Osteocyte (in vitro differentiated cells): ENCODE results near the gene TMEM108. TPM values are rescaled to one million over a fixed set of nuclear protein-coding genes. Genes with fewer than 3 reads are reported as not detected.

Source experiments
- DNase-seq: peaks from one replicate; pipeline ENCODE4 v3.0.0; 2021; ENCODE audit warnings: mixed read lengths; ENCODE audit not compliant: unreplicated experiment; ENCODE audit errors: extremely low spot score
- H3K27ac Mint-ChIP-seq: one replicate; pipeline ENCODE4 v1.8.0; 2021; ENCODE audit warnings: mild to moderate bottlenecking, mixed read lengths; ENCODE audit not compliant: unreplicated experiment
- H3K27me3 Mint-ChIP-seq: one replicate; pipeline ENCODE4 v1.8.0; 2021; ENCODE audit warnings: mixed read lengths; ENCODE audit not compliant: unreplicated experiment
- H3K36me3 Mint-ChIP-seq: one replicate; pipeline ENCODE4 v1.8.0; 2021; ENCODE audit warnings: mixed read lengths; ENCODE audit not compliant: unreplicated experiment
- H3K4me1 Mint-ChIP-seq: one replicate; pipeline ENCODE4 v1.8.0; 2021; ENCODE audit warnings: mixed read lengths; ENCODE audit not compliant: unreplicated experiment
- H3K4me3 Mint-ChIP-seq: one replicate; pipeline ENCODE4 v1.8.0; 2021; ENCODE audit warnings: mild to moderate bottlenecking, moderate library complexity, mixed read lengths; ENCODE audit not compliant: unreplicated experiment
- H3K9me3 Mint-ChIP-seq: one replicate; pipeline ENCODE4 v1.8.0; 2021; ENCODE audit warnings: mixed read lengths; ENCODE audit not compliant: unreplicated experiment
- total RNA-seq: library from RNA; stranded (reverse); gene quantifications from 2 replicates; pipeline ENCODE4 v1.2.1, GENCODE V29; 2021
- TF ChIP-seq, protein P1 (sequence below): fragments of 200-600 bp; sonication (generic); IDR thresholded peaks from 2 replicates; pipeline ENCODE4 v1.5.0; 2021; ENCODE audit warnings: antibody characterized with exemption, mild to moderate bottlenecking, moderate library complexity

The TMEM108 gene
- total RNA-seq, 1 donor from 2014 or later, result 3.7 TPM

DNA sequence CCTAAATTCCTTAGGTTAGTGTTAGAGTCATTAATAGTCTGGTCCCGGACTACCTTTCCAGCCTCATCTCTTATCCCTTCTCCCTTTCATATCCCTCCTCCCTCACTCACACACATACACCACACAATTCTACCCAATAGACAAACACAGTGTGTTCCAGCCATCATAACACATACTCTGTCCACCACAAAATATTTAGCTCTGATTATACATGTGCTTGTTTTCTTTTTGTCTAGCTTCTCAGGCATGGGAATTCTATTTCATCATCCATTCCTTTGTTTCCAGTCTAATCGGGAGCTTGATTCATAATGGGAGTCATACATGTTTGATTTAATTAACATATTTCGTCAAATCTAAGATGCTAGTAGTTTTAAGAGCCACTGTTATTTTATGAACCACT lies 199.8 kb downstream of the TMEM108 start:
- Mint-ChIP-seq H3K27me3 (peaks cover 3% of the 10 kb centered on the region), H3K27ac (no peak overlapping the region)

DNA sequence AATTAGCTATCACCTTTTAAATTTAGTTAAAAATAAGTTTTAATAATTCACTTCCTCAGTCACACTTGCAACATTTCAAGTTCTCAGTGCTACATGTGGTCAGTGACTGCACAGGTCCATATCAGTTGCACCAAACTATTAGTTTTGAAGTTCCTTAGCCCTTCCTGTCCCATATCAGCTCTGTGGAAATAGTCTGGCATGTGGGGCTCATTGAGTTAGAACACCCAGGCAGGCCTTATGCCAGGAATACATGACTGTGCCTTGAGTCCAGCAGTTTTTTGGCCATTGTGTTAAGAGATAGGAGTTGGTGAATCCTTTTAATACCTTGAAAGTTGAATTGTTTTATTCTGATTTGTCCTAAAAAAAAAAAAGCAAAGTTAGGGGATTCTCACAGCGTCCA lies 207.9 kb downstream of the TMEM108 start:
- peaks cover 3% of the 10 kb centered on the region for H3K27me3 Mint-ChIP-seq
- H3K4me1 Mint-ChIP-seq, result no peaks in the 10 kb centered on the region
- TF ChIP-seq, protein P1, sequence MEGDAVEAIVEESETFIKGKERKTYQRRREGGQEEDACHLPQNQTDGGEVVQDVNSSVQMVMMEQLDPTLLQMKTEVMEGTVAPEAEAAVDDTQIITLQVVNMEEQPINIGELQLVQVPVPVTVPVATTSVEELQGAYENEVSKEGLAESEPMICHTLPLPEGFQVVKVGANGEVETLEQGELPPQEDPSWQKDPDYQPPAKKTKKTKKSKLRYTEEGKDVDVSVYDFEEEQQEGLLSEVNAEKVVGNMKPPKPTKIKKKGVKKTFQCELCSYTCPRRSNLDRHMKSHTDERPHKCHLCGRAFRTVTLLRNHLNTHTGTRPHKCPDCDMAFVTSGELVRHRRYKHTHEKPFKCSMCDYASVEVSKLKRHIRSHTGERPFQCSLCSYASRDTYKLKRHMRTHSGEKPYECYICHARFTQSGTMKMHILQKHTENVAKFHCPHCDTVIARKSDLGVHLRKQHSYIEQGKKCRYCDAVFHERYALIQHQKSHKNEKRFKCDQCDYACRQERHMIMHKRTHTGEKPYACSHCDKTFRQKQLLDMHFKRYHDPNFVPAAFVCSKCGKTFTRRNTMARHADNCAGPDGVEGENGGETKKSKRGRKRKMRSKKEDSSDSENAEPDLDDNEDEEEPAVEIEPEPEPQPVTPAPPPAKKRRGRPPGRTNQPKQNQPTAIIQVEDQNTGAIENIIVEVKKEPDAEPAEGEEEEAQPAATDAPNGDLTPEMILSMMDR, result no peak
- DNase-seq, result no peak
- H3K4me3 Mint-ChIP-seq, result no peak overlapping the region
- H3K9me3 Mint-ChIP-seq, result no peaks in the 10 kb centered on the region
- no peak overlapping the region for H3K27ac Mint-ChIP-seq
- H3K36me3 Mint-ChIP-seq, result no peaks in the 10 kb centered on the region

More for the DNA sequence above, 199.8 kb downstream of the TMEM108 start:
- H3K9me3 Mint-ChIP-seq, result no peaks in the 10 kb centered on the region
- H3K4me3 Mint-ChIP-seq, result no peak overlapping the region
- TF ChIP-seq, protein P1, result no peak
- no peak for DNase-seq
- H3K36me3 Mint-ChIP-seq, result no peaks in the 10 kb centered on the region
- H3K4me1 Mint-ChIP-seq, result peaks cover 16% of the 10 kb centered on the region

DNA sequence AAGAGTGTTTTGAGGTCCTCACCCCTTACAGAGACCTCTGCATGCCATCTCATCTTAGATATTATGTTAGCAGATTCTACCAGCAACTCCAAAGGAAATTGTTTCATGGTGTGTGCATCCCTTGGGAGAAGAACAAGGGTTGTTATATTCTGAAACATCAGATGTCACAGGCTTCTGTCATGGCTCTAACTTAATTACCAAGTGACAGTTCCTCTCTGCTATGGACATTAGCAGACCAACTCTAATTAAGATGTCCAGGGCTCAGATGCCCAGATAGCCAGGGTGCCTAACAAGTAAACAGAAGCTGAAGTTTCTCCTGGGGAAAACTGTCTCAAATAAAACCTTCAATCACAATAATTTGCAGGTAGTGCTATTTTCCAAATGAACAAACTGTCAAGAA lies 208.6 kb downstream of the TMEM108 start:
- no peak for DNase-seq
- H3K27ac Mint-ChIP-seq, result no peak overlapping the region
- no peak overlapping the region for H3K4me3 Mint-ChIP-seq
- H3K9me3 Mint-ChIP-seq, result no peaks in the 10 kb centered on the region
- peaks cover 1% of the 10 kb centered on the region for H3K27me3 Mint-ChIP-seq
- TF ChIP-seq, protein P1, result no peak
- H3K36me3 Mint-ChIP-seq, result no peaks in the 10 kb centered on the region
- no peaks in the 10 kb centered on the region for H3K4me1 Mint-ChIP-seq

DNA sequence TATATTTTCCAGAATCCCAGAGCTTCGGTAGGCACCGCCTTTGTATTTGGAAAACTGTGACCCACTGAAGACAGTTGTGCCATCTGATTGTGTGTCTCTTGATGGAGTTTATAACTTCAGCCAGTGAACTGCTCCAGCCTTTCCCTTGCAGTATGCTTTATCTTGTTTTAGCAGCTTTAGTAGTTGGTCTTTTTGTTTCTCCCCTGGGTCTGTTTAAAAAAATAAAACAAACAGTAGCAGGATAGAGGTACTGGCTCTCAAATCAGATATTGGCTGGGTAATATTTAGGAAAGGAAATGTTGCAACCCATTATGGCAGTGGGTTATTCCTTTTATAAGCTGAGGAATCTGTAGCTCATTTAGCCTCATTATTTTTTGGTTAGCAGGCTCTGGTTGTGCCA lies 210.2 kb downstream of the TMEM108 start:
- peaks cover 8% of the 10 kb centered on the region for H3K27me3 Mint-ChIP-seq
- H3K4me3 Mint-ChIP-seq, result no peak overlapping the region
- no peak for DNase-seq
- no peak overlapping the region for H3K27ac Mint-ChIP-seq
- H3K4me1 Mint-ChIP-seq, result no peaks in the 10 kb centered on the region
- no peaks in the 10 kb centered on the region for H3K36me3 Mint-ChIP-seq
- H3K9me3 Mint-ChIP-seq, result no peaks in the 10 kb centered on the region
- TF ChIP-seq, protein P1, result no peak

DNA sequence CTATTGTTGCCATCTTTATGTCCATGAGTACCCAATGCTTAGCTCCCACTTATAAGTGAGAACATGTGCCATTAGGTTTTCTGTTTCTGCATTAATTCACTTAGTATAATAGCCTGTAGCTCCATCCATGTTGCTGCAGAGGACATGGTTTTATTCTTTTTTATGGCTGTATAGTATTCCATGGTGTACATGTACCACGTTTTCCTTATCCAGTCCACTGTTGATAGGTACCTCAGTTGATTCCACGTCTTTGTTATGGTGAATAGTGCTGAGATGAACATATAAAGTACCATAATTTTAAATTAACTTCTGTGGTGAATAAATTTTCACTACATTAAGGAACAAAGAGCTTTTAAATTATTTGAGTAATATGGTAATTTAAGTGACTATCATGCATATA lies 211.3 kb downstream of the TMEM108 start:
- H3K4me1 Mint-ChIP-seq, result no peaks in the 10 kb centered on the region
- TF ChIP-seq, protein P1, result no peak
- H3K36me3 Mint-ChIP-seq, result no peaks in the 10 kb centered on the region
- H3K27ac Mint-ChIP-seq, result no peak overlapping the region
- DNase-seq, result no peak
- no peak overlapping the region for H3K4me3 Mint-ChIP-seq
- H3K9me3 Mint-ChIP-seq, result no peaks in the 10 kb centered on the region
- peaks cover 8% of the 10 kb centered on the region for H3K27me3 Mint-ChIP-seq
